ENCODE data around the gene CD83. TPM values are rescaled to one million over a fixed set of nuclear protein-coding genes. Genes with fewer than 3 reads are reported as not detected.
A peak's percentile ranks its signal among the peaks of the same experiment; 100 is the strongest.

Gene CD83
- total RNA-seq, 2 experiments from 2014 or later, result 24.4 to 24.7 TPM

- no peak overlapping the region for H3K4me3 Mint-ChIP-seq
- H3K27me3 Mint-ChIP-seq, result no peaks in the 10 kb centered on the region
- intact Hi-C loops (cut with micrococcal nuclease), result no loop called here
- ChIA-PET CTCF (no interaction called here), POLR2A (no interaction called here)
- H3K36me3 Mint-ChIP-seq (ENCODE audit: low read depth), result no peaks in the 10 kb centered on the region
- no peak overlapping the region for H3K27ac Mint-ChIP-seq
- H3K9me3 Mint-ChIP-seq, result peaks cover 2% of the 10 kb centered on the region
- H3K4me1 Mint-ChIP-seq (ENCODE audit: low read depth), result peaks cover 5% of the 10 kb centered on the region
- DNase-seq, result no peak
- ATAC-seq, result no peak
- TF ChIP-seq CTCF (IDR thresholded peaks at IDR 0.05), result no peak
Measured at GRCh38 chr6:14176429-14176828, 58.9 kb downstream of the CD83 start.

GRCh38 chr6:14177413-14178082 is 60.0 kb downstream of the CD83 start:
- Mint-ChIP-seq H3K9me3 (no peaks in the 10 kb centered on the region), H3K4me1 (ENCODE audit: low read depth) (peaks cover 5% of the 10 kb centered on the region), H3K36me3 (ENCODE audit: low read depth) (no peaks in the 10 kb centered on the region), H3K4me3 (no peak overlapping the region), H3K27me3 (peaks cover 1% of the 10 kb centered on the region), H3K27ac (no peak overlapping the region)
- no peak for ATAC-seq
- CTCF ChIA-PET, result no interaction called here
- intact Hi-C loops (cut with micrococcal nuclease), result no loop called here
- no peak for DNase-seq
- POLR2A ChIA-PET, result no interaction called here
- TF ChIP-seq CTCF (IDR thresholded peaks at IDR 0.05), result no peak

- intact Hi-C loops (cut with micrococcal nuclease), result no loop called here
- ATAC-seq, result no peak
- CTCF ChIA-PET, result no interaction called here
- POLR2A ChIA-PET, result no interaction called here
- no peak for TF ChIP-seq CTCF (IDR thresholded peaks at IDR 0.05)
- no peak for DNase-seq
- Mint-ChIP-seq H3K27ac (no peak overlapping the region), H3K4me1 (ENCODE audit: low read depth) (peaks cover 5% of the 10 kb centered on the region), H3K36me3 (ENCODE audit: low read depth) (no peaks in the 10 kb centered on the region), H3K4me3 (no peak overlapping the region), H3K9me3 (no peaks in the 10 kb centered on the region), H3K27me3 (peaks cover 1% of the 10 kb centered on the region)
Measured at GRCh38 chr6:14178083-14178445, 60.5 kb downstream of the CD83 start.

- ChIA-PET CTCF (interaction anchor here (1.6 kb wide), 1 partner anchor 272 kb away, joined by 3 read pairs; no protein-coding TSS in a partner anchor), POLR2A (no interaction called here)
- Mint-ChIP-seq H3K4me3 (no peak overlapping the region), H3K9me3 (no peaks in the 10 kb centered on the region), H3K27me3 (peaks cover 1% of the 10 kb centered on the region), H3K36me3 (ENCODE audit: low read depth) (no peaks in the 10 kb centered on the region), H3K4me1 (ENCODE audit: low read depth) (peaks cover 5% of the 10 kb centered on the region), H3K27ac (no peak overlapping the region)
- intact Hi-C loops (cut with micrococcal nuclease), result no loop called here
- no peak for DNase-seq
- TF ChIP-seq CTCF (IDR thresholded peaks at IDR 0.05), result no peak
- peak; percentile 80 for ATAC-seq
Measured at GRCh38 chr6:14180609-14181008, 63.0 kb downstream of the CD83 start.

- TF ChIP-seq CTCF (IDR thresholded peaks at IDR 0.05), result no peak
- POLR2A ChIA-PET, result no interaction called here
- Mint-ChIP-seq H3K27me3 (peaks cover 1% of the 10 kb centered on the region), H3K4me3 (no peak overlapping the region), H3K4me1 (ENCODE audit: low read depth) (peaks cover 5% of the 10 kb centered on the region), H3K9me3 (no peaks in the 10 kb centered on the region), H3K27ac (no peak overlapping the region), H3K36me3 (ENCODE audit: low read depth) (no peaks in the 10 kb centered on the region)
- CTCF ChIA-PET, result no interaction called here
- ATAC-seq (no peak), DNase-seq (no peak)
- intact Hi-C loops (cut with micrococcal nuclease), result no loop called here
Measured at GRCh38 chr6:14182916-14183315, 65.3 kb downstream of the CD83 start.

Other genes starting within 250 kb of the CD83 start
- not detected for gene RNF182, start 192.8 kb upstream of the CD83 start, total RNA-seq